NOMO-1 treated with DMSO at 0.1 percent for 48 hours (cell line): ENCODE results near the gene MTHFD2.
"Not testable (repeated sequence)": the region's sequence is repeated elsewhere in the genome, so short reads cannot be mapped to it uniquely, and the experiment has no call there.

Source experiments
- DNase-seq: peaks from one replicate; lab custom pipeline; 2025; ENCODE audit not compliant: unreplicated experiment; lab: John Stamatoyannopoulos, UW

MTHFD2 gene

GRCh38 chr2:74194799-74195198 is 3.6 kb upstream of the MTHFD2 start:
- no peak for DNase-seq

GRCh38 chr2:74197049-74197448 is 1.4 kb upstream of the MTHFD2 start:
- no peak for DNase-seq

- DNase-seq, result no peak
These were observed 373 bp upstream of the MTHFD2 start for GRCh38 chr2:74198023-74198460.

GRCh38 chr2:74199275-74199701 is 873 bp downstream of the MTHFD2 start:
- DNase-seq, result peak; percentile 74

GRCh38 chr2:74199871-74200305 is 1.5 kb downstream of the MTHFD2 start:
- no peak for DNase-seq

- no peak for DNase-seq
These were observed 2.8 kb downstream of the MTHFD2 start for GRCh38 chr2:74201196-74201595.

GRCh38 chr2:74201596-74201995 is 3.2 kb downstream of the MTHFD2 start:
- DNase-seq, result peak; percentile 22

- no peak for DNase-seq
These were observed 6.0 kb downstream of the MTHFD2 start for GRCh38 chr2:74204436-74204835.

GRCh38 chr2:74205113-74205512 is 6.7 kb downstream of the MTHFD2 start:
- no peak for DNase-seq

- peak; percentile 31 for DNase-seq
These were observed 7.2 kb downstream of the MTHFD2 start for GRCh38 chr2:74205596-74205995.

GRCh38 chr2:74206180-74206688 is 7.8 kb downstream of the MTHFD2 start:
- peak; percentile 78 for DNase-seq

GRCh38 chr2:74212702-74213410 is 14.4 kb downstream of the MTHFD2 start:
- no peak for DNase-seq

GRCh38 chr2:74215771-74216170 is 17.4 kb downstream of the MTHFD2 start:
- DNase-seq, result not testable (repeated sequence)

GRCh38 chr2:74216642-74217041 is 18.2 kb downstream of the MTHFD2 start:
- no peak for DNase-seq

- DNase-seq, result no peak
These were observed 21.6 kb downstream of the MTHFD2 start for GRCh38 chr2:74219846-74220486.

- no peak for DNase-seq
These were observed 22.7 kb downstream of the MTHFD2 start for GRCh38 chr2:74221091-74221490.

GRCh38 chr2:74221604-74222299 is 23.3 kb downstream of the MTHFD2 start:
- no peak for DNase-seq

- DNase-seq, result no peak
These were observed 23.9 kb downstream of the MTHFD2 start for GRCh38 chr2:74222300-74222650.

GRCh38 chr2:74223941-74224770 is 25.7 kb downstream of the MTHFD2 start:
- peak; percentile 7 for DNase-seq

GRCh38 chr2:74225698-74226459 is 27.5 kb downstream of the MTHFD2 start:
- no peak for DNase-seq
